Stimulated activated CD4-positive, alpha-beta T cell treated with anti-CD3 and anti-CD28 coated beads, Interleukin-2, amount 100 ng/mL, for 48 hours (primary cell): ENCODE measurements around the gene RAB29.
"Not testable (repeated sequence)": the region's sequence is repeated elsewhere in the genome, so short reads cannot be mapped to it uniquely, and the experiment has no call there.

ENCODE experiments used
- DNase-seq, 2 donors: peaks; one replicate each; pipeline ENCODE4 v3.0.0-alpha.2; 2020

RAB29 gene, protein sequence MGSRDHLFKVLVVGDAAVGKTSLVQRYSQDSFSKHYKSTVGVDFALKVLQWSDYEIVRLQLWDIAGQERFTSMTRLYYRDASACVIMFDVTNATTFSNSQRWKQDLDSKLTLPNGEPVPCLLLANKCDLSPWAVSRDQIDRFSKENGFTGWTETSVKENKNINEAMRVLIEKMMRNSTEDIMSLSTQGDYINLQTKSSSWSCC

GRCh38 chr1:205775015-205775716 is at the start of gene RAB29:
Gene RAB29 (minus strand): TSS chr1:205775482. CDS start chr1:205774956, 526 bp downstream.
- DNase-seq: peak; percentile 68 to 73

GRCh38 chr1:205824180-205824579 is 48.9 kb upstream of the RAB29 start:
- DNase-seq: no peak

- not testable (repeated sequence) for DNase-seq
Measured at GRCh38 chr1:205823260-205823659, 48.0 kb upstream of the RAB29 start.

DNA sequence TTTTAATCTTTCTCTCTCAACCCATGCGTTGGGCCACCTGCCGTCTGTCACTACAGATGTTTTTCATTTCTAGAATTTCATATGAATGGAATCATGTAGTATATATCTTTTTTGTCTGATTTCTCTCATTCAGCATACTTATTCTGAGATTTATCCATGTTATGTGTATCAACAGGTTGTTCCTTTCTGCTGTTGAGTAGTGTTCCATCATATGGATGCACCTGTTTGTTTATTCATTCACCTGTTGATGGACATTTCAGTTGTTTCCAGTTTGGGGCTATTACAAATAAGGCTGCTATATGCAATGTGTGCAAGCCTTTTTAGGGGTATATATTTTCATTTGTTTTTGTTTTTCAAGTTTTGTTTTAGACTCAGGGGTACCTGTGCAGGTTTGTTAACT is 47.1 kb upstream of the RAB29 start:
- DNase-seq: no peak

DNA sequence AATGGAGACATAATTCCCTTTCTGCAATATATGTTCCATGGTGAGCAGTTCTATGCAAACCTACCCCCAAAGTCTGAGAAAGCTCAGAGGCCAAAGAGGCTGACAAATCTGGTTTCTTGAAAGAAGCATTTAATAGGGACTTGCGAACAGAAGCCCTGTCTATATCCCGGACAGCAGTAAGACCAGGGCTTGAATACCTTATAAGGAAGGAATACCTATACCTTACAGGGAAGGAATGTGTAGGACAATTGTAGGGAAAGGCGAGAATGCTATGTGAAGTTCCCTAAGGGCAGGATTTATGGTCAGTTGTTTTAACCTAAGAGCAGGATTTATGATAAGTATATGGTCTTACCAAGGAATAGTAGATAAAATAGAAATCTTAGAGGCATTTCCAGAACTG is 42.7 kb upstream of the RAB29 start:
- DNase-seq: no peak

DNA sequence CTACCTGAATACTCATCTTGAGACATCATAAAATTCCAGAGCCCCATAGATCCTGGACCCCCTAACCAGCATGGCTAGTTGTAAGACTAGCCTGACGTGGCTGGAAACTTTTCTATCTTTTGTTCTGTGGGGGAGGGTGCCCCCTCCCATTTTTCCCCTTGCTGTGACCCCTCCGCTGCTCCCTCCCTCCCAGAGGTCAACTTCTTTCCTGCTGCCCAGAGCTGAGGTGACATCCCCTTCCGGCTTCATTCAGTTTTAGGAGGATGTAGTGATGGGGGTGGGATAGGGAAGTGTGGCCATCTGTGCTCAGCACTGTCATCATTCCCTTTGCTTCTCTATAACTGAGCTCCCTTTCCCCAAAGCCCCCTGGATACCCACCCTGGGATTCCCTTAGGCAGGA is 42.1 kb upstream of the RAB29 start:
- DNase-seq: no peak

DNA sequence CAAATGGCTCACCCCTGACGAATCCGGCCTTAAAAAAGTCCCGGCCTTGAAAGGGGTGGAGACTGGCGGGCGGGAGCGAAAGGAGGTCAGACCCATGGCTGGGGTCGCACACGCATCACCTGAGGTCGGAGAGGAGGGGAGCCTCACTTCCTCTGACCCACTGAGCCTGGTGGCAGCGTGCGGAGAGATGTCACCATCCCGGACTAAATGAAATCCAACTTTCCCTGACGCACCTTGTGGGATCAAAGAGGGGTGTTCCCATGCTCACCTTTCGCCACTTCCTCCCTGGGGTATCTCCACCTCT is 38.4 kb upstream of the RAB29 start:
- no peak for DNase-seq

GRCh38 chr1:205812878-205813754 is 37.8 kb upstream of the RAB29 start, which contains the start of gene SLC41A1:
Gene SLC41A1 (minus strand): TSS chr1:205813198. CDS start chr1:205810441, 2,757 bp downstream.
- peak; percentile 87 for DNase-seq

GRCh38 chr1:205812271-205812877 is 37.1 kb upstream of the RAB29 start:
- DNase-seq: peak; percentile 17 to 20

- DNase-seq: no peak
Measured at GRCh38 chr1:205811660-205812059, 36.4 kb upstream of the RAB29 start.

GRCh38 chr1:205810448-205811157 is 35.3 kb upstream of the RAB29 start:
- DNase-seq: no peak

- DNase-seq: no peak
Measured at GRCh38 chr1:205809942-205810345, 34.7 kb upstream of the RAB29 start.

GRCh38 chr1:205809469-205809868 is 34.2 kb upstream of the RAB29 start:
- no peak for DNase-seq

DNA sequence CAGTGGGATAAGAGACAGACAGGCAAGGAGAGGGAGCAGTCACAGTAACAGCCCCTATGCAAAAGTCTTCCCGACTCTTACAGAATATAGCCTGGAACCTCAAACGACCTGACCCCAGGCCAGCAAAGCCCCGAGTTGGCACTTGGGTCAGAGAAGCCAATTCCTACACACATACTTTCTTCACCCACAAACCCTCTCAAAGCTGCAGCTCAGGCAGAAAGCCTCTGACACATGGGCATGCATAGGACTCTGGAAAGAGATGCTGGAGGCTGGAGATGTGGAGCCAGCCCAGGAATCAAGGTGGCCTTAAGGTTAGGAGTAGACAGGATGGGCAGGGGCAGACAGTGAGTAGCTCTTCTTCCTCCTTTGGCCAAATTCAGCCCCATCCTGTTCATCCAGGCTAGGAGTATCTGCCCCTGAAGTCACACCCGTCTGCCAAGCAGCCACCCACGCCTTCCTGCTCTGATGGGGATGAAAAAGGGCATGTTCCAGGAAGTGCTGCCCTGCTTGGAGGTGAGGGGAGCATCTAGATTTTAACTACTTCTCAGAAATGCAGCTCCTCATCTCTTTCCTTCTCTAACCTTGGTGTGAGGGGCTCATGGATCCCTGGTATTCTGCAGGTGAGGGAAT is 29.9 kb upstream of the RAB29 start:
- DNase-seq: peak; percentile 36 to 49

GRCh38 chr1:205804605-205805004 is 29.3 kb upstream of the RAB29 start:
- no peak for DNase-seq

DNA sequence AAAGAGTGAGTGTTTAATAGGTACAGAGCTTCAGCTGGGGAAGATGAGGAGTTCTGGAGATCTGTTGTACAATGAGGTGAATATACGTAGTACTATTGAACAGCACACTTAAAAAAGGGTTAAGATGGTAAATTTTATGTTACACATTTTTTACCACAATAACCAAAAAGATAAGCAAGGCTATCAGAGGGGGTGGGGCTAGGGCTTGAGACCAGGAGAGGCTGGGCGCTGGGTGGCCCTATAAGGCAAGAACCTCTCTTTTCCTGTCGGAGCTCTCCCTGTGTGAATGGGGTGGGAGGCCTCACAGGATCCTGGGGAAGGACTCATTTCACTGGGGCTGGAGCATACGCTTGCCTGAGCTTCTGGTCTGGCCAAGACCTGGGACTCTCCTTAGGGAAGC is 28.7 kb upstream of the RAB29 start:
- DNase-seq: no peak

GRCh38 chr1:205802060-205802459 is 26.8 kb upstream of the RAB29 start:
- DNase-seq: no peak

DNA sequence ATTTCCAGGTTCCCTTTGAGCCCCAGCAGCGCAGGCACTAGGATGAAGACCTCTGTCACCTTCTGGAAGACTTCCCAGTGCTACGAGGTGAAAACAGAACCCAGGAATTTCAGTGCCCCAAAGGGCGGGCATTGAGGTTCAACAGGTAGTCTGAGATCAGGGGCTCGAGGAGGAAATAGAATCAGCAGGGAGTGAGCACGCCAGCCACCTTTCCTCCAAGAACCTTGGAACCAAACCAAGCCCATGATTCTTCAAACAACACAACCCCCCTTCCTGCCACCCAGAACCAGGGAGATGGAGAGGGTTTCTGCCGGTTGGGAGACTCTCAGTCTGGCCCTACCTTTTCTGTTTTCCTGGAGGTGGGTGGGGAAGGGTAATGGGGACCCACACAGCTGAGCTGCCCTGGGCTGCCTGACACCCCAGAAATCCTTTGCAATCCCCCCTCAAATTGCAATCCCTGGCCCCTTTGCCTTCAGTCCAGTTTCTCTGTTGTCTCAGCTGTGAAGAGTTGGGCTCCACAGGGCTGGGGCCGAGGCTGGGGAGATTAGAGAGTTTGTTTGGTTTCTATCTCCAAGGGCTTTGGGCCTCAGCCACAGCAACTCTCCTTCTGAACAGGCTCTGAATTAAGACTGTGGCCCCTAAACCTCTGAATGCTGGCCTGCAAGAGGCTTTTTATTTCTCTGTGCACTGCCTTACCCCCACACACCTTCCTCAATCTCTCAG is 25.9 kb upstream of the RAB29 start:
- no peak for DNase-seq

GRCh38 chr1:205800427-205800826 is 25.1 kb upstream of the RAB29 start:
- no peak for DNase-seq

- no peak for DNase-seq
Measured at GRCh38 chr1:205798577-205798976, 23.3 kb upstream of the RAB29 start.

GRCh38 chr1:205797168-205797567 is 21.9 kb upstream of the RAB29 start:
- no peak for DNase-seq
